Measurements from ENCODE around the gene RENBP. TPM values are rescaled to one million over a fixed set of nuclear protein-coding genes. Genes with fewer than 3 reads are reported as not detected.

The RENBP gene
- 1.1 and 3.0 TPM in 2 replicates for total RNA-seq

DNA sequence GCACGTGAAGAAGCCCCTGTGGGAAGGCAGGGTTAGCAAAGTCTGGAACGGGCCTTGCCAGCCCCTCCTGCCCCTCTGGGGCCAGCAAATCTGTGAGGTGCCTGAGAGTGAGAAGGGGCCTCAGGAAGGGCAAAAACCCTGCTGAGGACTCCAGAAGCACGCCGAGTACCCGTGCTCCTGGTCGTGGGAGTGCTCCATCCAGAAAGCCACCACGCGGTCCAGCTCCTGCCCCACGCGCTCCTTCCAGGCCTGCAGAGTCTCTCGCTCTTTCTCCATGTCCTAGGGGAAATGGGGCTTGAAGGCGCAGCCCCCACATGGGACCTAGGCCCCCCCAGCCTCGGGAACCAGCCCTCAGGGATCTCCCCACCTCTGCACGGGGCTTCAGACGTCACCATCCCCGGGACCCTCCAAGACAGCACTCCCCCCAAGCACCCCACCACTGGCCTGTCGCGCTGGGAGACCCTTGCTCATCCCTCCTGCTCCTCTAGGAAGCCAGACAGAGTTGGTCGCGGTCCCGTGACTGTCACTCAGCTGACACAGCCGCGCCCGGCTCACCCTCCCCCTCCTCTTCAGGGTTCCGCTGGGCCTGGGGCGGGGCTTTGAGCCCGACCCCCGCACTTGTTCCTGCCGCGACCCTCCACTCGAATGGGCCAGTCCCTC lies at the start of gene RENBP:
Gene RENBP, minus strand, starts transcription at position 504 of the 660 bp plus-strand sequence. Its CDS starts 33 bp downstream, at position 471.

DNA sequence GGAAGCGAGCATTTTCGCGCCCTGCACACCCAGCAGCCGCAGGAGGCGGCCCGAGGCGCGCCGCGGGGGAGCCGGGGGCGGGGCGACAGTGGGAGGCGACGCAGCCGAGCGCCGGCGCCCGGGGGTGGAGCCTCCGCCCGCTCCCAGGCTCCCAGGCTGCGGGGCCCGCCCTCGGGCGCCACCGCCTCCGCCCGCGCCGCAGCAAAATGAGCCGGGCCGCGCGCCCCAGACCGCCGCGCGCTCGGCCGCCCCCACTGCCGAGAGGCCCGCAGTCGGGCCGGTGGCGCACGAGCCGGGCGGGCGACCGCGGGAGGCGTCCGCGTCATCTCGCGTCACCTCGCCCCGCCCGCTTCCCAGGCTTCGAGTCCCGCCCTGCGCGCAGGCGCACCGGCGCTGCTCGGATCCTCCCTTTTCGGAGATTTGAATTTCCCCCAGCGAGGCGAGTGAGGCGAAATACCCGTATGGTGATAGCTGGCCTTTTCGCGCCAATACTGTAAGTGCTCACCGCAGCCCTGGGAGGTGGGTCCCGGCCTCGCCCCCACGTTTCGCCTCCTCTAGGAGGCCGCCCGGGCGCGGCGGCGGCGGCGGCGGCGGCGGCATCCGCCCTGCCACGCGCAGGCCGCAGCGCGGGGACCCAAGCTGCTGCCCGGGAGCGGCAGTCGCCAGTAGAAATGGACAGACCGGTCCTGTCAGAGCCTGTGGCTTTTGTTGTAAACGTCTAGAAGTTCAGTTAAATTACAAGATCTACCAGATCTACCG lies 28.1 kb upstream of the RENBP start, which contains the start of gene TMEM187:
Gene TMEM187, plus strand, starts transcription at position 387 of the 759 bp plus-strand sequence. CDS start 9,309 bp downstream, outside the sequence.

DNA sequence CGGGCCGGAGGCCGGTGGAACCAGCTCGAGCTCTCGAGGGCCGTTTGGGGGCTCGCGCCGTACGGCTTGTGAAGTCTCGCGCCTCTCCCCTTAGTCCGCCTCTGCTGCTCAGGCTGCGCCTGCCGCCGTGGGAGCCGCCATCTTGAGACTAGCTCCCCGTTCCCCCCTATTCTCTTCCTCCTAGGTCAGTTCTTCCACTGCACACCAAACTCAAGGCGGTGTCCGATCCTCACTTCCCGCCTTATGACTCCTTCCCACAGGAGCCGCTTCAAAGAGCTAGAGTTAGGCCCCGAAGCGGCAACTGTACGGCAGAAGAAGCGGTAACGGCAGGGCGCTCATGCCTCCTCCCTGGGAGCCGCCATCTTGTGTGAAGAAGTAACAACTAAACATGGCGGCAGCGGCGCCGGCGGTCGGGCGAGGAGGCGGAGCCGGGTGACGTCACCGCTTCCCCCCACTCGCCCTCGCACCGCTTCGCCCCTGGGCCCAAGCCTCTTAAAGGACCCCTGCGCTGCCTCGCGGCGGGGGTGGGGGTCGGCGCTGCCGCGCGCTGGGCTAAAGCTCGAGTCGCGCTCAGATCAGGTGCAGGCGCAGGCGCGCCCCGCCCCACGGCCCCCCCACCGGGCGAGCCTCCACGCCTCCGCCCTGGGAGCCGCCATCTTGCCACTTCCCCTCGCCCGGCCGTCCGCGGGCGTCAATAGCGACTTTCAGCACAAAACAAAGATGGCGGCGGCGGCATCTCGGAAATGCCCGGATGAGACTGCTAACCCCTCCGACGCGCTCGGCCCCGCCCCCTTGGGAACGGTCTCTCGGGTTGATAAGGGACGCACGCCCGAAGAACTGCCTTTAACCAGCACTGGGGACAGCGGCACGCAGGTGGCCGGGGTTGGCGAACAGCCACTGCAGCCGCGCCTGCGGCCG lies 27.3 kb upstream of the RENBP start, which contains the start of gene HCFC1:
Gene HCFC1, minus strand, starts transcription at position 369 of the 918 bp plus-strand sequence. CDS start 978 bp downstream, outside the sequence.

DNA sequence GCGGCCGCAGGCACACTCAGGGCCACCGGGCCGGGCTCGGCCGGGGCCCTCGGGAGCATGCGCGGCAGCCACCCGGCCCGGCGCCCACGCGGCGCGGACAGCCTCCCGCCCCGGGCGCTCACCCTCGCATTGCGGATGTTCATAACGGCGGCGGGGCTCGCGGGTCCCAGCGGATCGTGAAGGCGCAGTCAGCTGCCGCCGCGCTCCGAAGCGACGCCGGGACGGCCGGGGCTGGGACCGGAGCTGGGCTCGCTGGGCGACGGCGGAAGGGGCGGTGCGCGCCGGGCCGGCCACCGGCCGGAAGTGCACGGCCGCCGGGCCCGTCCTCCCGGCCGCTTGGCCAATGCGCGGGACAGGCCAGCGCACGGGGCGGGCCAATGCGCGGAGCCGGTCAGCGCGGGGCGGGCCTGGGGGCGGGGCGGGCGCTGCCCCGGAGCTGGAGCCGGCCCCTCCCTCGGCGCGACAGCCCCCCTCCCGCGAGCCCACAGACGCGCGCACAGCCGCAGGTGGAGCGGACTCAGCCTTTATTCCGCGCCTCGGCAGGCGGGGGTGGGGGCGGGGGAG lies 9.6 kb downstream of the RENBP start, which contains the start of gene NAA10:
Gene NAA10, minus strand, starts transcription at position 276 of the 564 bp plus-strand sequence. Its CDS starts 133 bp downstream, at position 143.

DNA sequence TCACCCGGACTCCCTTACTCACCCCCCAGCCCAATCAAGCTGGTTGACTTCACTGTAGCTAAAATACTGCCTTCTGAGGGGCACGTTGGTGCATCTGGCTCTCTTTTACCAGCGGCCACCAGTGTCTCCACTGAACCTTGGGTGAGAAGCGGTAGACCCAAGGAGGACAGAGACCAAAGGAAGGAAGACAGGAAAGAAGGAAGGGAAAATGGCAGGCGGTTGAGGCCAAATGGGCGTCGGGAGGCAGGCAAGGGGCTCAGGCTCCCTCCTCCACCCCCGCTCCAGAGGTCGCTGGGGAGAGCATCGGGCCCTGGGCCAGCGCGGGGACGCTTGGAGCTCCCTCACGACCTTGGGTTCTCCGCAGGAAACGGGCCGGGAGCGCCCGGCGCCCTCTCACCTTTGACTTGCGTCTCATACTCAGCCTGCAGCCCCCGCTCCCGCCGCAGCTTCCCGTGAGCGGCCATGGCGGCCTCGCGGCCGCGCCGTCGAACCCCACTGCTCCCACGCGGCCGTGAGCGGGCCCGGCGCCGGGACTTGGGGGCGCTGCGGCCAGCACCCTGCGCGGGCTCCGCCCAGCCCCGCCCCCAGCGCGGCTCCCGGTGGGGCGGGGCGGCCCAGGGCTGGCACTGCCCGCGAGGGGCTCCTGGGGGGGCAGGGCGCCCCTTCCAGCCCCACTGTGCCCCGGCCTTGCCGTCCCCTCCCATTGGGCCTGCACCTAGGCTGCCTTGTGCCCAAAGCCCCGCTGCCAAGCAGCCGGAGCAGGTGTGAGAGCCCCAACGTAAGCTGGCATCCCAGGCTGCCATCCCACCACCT lies 18.5 kb downstream of the RENBP start, which contains the start of gene ARHGAP4:
Gene ARHGAP4, minus strand, starts transcription at position 526 of the 813 bp plus-strand sequence. Its CDS starts 62 bp downstream, at position 464.

DNA sequence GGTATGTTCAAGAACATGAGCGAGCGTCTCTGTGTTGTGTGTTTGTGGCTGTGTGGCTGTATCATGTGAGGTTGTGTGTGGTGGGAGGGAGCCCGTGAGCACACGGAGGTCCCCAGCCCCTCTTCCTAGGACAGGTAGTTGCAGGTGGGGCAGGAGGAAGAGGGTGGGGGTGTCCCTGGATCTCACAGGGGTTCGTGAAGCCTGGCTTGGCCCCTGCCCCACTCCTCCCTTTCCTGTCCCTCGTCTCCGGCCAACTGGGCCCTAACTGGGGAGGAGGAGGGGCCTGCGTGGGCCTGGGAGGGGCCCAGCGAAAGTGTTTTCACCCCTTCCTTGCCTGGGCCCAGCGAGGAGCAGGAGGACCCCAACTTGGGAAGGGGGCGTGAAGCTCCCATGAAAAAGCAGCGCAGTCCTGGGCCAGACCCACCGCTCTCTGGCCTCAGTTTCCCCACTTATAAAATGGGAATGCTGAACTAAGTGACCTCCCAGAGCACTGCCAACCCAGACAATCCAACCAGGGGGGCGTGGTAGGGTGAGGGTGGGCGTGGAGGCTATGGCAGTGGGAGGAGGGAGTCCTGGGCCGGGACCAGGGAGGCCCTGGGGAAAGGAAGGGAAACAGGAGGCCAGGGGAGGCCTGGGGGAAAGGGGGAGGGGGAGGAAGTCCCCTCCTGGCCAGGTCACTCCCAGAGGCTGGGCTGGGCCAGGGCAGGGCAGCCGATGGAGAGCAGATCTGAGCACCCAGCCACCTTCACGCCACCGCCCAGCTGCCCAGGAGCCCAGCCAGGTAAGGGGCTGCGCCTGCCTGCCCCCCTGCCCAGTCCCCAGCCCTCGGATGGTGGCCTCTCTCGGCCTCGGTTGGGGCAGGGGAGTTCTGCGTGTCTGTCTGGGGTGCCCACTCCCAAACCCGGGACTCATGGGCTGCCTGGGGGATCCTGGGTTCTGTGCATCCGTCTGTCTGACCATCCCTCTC lies 40.2 kb downstream of the RENBP start, which contains the start of gene AVPR2:
Gene AVPR2, plus strand, starts transcription at position 683 of the 967 bp plus-strand sequence. CDS start 473 bp downstream, outside the sequence.

DNA sequence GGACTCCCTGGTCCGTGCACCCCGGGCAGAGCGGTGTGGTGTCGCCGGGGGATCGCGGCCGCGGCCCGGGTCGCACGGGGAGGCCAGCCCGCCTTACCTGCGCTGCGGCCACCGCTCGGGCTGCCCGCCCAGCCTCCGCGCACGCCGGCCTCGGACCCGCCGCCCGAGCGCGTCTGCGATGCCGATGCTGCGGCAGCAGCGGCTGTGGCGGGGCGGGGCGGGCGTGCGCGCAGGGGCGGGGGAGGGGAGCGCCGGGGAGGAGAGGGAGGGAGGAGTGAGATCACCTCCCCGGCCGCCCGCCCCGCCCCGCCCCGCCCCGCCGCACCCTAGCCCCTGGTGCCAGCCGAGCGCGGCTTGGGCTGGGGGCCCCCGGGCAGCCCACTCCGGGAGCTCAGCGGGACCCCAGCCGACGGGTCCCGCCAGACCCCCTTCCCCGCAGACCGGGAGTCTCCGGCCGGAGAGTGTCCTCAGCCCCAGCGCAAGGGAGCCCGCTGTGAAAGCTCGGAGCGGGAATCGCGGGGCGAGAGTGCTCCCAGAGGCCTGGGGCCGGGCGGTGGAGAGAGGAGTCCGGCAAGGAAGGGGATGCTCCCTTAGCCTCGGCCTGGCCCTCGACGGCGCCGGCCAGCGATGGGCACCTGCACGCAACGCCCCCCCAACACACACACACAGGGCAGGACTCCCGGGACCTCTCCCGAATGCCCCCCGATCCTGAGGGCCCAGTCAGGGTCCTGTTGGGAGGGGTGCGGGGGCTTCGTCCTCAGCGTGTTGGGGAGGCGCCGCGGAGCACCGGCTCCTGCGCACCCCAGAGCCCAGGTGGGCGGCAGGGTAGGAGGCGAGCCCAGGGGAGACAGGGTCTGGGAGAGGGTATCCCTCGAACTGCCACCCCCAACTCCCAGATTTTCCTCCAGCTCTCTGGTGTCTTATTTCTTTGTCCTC lies 58.2 kb downstream of the RENBP start, which contains the start of gene L1CAM:
Gene L1CAM, minus strand, starts transcription at position 206 of the 936 bp plus-strand sequence. CDS start 10,337 bp downstream, outside the sequence.

Other genes starting within 250 kb of the RENBP start
- 116 and 155 TPM in 2 replicates for gene BCAP31, start 220.3 kb downstream of the RENBP start, total RNA-seq
- gene ABCD1, start 219.8 kb downstream of the RENBP start, total RNA-seq, result 11.7 and 13.8 TPM in 2 replicates
- 0.77 and 0.95 TPM in 2 replicates for gene PLXNB3, start 180.4 kb downstream of the RENBP start, total RNA-seq
- 0.32 and 0.43 TPM in 2 replicates for gene SRPK3, start 163.6 kb downstream of the RENBP start, total RNA-seq
- 62.1 and 72.8 TPM in 2 replicates for gene IDH3G, start 150.3 kb downstream of the RENBP start, total RNA-seq
- 119 and 216 TPM in 2 replicates for gene SSR4, start 150.0 kb downstream of the RENBP start, total RNA-seq
- under 0.01 and 0.26 TPM in 2 replicates for gene PDZD4, start 114.1 kb downstream of the RENBP start, total RNA-seq
- gene L1CAM, start 58.5 kb downstream of the RENBP start, total RNA-seq, result 0.09 and 0.32 TPM in 2 replicates
- gene AVPR2, start 40.0 kb downstream of the RENBP start, total RNA-seq, result not detected in 2 replicates
- gene ARHGAP4, start 18.4 kb downstream of the RENBP start, total RNA-seq, result 0.52 and 3.6 TPM in 2 replicates
- gene NAA10, start 9.6 kb downstream of the RENBP start, total RNA-seq, result 24.7 and 32.7 TPM in 2 replicates
- 7.9 and 8.0 TPM in 2 replicates for gene HCFC1, start 27.2 kb upstream of the RENBP start, total RNA-seq
- 6.6 and 6.8 TPM in 2 replicates for gene TMEM187, start 28.1 kb upstream of the RENBP start, total RNA-seq
- 28.7 and 31.8 TPM in 2 replicates for gene IRAK1, start 75.3 kb upstream of the RENBP start, total RNA-seq
- gene MECP2, start 153.1 kb upstream of the RENBP start, total RNA-seq, result 13.1 and 15.4 TPM in 2 replicates
- gene OPN1LW, start 199.6 kb upstream of the RENBP start, total RNA-seq, result not detected in 2 replicates
- gene OPN1MW, start 238.0 kb upstream of the RENBP start, total RNA-seq, result not detected in 2 replicates

Data from bronchial smooth muscle cell (primary cell).